Measurements from ENCODE around the gene MND1. TPM values are rescaled to one million over a fixed set of nuclear protein-coding genes. Genes with fewer than 3 reads are reported as not detected.
"Not testable (repeated sequence)": the region's sequence is repeated elsewhere in the genome, so short reads cannot be mapped to it uniquely, and the experiment has no call there.

MND1 gene
- total RNA-seq, 1 donor from 2014 or later = 0.82 TPM

DNA sequence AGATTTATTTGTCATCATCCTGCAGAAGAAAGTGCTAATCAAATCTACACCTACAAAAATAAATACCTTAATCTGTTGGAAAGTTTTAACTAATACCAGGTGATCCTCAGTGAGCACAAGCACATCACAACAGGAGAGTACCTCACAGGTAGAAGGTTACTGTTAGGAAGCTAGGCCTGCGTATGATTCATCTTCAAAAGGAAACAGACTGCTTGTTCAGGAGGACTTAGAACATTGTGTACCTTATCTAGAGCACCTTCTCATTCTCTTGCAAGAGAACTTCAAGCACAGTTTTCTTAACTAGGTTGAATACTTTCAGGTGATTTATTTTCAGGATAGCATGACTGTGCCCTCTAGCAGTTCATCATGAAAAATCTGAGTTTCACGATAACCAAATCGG is 54.2 kb downstream of the MND1 start:
- no peak for DNase-seq (ENCODE audit: extremely low read depth, low read depth, low spot score)

DNA sequence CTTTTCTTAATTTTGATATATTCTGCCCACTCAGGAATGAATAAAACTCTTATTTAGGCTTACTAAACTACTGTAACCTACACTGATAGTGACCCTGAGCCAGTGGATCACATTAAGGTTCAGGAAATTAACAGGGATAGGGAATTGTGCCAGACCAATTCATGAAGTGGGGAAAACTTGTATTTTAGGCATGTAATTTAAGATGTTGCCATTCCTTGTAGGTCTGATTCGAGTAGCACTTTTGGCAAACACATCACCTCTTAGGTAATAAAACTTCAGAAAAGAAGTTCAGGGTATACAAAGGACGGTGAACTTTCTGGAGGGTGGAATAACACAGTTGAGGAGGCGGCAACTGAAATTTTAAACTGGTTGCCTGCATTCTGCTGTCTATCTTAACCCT is 54.9 kb downstream of the MND1 start:
- DNase-seq (ENCODE audit: extremely low read depth, low read depth, low spot score) = no peak

DNA sequence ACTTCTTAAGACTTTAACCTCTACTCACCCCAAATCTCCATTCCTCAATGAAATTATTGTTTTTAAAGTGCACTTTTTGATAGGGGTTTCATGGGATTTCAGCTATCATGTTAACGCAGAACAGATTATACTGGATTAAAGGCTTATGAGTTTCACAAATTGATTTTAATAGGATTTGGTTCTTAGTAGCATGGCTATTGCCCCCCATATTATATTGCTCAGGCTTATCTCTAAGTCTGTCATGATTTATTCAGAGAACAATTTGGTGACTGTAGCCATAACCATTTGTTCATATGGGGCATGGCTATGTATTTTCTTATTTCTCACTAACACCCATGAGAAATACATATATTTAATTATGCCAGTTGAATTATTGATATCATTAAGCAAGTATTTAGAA is 57.0 kb downstream of the MND1 start:
- DNase-seq (ENCODE audit: extremely low read depth, low read depth, low spot score) = no peak

DNA sequence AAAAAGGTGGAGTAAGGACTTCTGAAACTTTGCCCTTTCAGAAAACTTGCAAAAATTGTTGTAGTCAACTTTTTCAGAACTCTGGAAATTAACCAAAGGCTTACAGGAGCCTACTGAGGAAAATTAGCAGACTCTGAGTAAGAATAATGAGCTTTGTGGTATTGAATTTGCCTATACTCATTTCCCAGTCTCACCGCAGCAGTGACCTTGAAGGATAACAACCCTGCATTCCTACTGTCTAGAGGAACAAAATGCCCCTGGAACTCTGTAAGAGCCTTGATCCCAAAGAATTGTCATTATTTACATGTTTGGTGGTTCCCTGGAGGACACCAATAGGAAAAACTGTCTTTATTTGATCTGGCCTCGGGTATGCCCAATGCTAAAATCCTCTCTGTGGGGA is 57.9 kb downstream of the MND1 start:
- DNase-seq (ENCODE audit: extremely low read depth, low read depth, low spot score) = no peak

DNA sequence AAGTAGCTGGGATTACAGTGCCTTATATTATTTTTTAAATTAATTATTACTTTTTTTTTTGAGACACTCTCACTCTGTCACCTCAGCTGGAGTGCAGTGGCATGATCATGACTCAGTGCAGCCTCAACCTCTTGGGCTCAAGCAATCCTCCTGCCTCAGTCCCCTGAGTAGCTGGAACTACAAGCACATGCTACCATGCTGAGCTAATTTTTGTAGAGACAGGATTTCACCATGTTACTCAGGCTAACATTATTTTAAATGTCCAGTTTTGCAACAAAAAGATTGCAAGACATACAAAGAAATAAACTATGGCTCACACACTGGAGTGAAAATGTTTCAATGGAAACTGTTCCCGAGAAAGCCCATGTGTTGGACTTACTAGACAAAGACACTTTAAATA is 59.2 kb downstream of the MND1 start:
- no peak for DNase-seq (ENCODE audit: extremely low read depth, low read depth, low spot score)

DNA sequence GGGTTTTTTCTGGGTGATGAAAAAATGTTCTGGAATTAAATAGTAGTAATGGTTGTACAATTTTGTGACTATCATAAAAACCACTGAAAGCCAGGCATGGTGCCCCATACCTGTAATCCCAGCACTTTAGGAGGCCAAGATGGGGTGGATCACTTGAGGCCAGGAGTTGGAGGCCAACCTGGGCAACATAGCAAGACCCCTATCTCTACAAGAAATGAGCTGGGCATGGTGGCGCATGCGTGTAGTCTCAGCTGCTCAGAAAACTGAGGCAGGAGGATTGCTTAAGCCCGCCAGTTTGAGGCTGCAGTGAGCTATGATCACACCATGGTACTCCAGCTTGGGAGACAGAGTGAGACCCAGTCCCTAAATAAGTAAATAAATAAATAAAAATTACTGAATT is 63.4 kb downstream of the MND1 start:
- no peak for DNase-seq (ENCODE audit: extremely low read depth, low read depth, low spot score)

DNA sequence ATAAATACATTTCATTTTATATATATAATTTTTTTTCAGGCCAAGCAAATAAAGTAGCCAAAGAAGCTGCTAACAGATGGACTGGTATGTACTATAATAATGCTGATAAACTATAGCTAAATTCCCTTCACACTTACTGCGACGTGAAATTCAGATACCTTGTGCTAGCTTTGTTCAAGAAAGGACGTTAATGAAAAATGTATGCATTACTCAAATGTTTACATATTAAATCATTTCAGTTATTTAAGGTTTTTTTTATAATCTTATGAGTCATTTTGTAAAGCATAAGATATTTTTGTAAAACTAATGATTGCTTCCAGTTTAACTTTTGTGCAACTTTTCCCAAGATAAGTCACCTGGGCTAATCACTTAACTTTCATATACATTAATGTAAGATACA is 64.4 kb downstream of the MND1 start:
- DNase-seq (ENCODE audit: extremely low read depth, low read depth, low spot score) = no peak

DNA sequence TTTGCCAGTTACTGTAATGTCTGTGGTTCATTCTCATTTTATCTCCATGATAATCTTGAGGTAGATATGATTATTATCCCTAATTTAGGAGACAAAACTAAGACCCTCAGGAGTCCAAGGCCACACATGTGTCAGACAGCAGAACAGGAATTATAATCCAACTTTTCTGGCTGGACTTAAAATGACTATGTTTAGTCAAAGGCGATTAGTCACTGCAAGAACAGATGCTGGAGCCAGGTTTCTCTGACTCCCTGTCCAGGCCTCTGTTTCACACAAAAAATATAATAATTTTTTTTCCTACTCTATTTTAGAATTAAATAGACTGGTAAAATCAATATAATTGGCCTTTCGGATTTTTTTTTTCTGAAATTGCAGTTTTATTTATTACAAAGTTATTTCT is 64.9 kb downstream of the MND1 start:
- DNase-seq (ENCODE audit: extremely low read depth, low read depth, low spot score) = no peak

DNA sequence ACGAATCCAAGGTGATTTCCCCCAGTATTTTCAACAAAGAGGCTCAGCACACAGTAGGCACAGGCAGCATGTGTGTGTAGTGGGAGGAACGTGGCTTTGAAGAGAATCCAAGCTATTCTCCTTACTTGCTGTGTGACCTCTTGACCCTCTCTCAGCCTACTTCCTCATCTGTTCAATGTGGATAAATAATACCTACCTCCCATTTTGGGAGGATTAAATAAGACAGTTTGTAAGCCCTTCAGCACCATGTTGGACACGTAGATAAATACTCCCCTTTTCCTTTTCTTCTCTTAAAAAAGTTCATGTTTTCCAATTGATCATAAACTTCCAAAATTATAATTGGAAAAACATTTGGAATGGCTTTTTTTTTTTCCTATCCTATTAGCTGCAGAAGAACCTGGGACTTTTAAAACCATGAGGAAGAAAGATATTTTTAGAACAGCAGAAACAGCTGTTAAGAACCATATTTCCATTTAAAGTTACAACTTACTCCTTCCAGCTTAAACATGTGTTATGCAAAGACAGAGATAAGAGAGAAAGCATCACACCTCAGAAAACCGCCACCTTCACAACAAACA is 65.5 kb downstream of the MND1 start:
- no peak for DNase-seq (ENCODE audit: extremely low read depth, low read depth, low spot score)

DNA sequence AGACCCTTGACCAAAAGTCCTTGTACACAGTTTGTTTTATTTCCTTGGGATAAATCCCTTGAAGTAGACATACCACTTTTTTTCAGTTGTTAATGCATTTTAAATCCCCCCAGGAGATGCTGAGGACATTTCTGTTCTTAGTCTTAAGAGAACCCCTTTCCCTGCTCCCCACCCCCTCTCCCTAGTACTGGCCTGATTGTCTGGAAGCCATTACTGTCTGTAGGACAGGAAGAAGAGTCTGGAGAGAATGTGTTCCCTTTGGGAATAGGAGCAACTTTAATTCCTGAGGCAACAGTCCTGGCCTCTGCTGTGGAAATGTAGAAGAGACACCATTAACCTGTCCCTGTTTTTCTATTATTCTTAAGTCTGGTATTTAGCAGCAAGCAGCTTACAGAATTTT is 69.4 kb downstream of the MND1 start:
- no peak for DNase-seq (ENCODE audit: extremely low read depth, low read depth, low spot score)

DNA sequence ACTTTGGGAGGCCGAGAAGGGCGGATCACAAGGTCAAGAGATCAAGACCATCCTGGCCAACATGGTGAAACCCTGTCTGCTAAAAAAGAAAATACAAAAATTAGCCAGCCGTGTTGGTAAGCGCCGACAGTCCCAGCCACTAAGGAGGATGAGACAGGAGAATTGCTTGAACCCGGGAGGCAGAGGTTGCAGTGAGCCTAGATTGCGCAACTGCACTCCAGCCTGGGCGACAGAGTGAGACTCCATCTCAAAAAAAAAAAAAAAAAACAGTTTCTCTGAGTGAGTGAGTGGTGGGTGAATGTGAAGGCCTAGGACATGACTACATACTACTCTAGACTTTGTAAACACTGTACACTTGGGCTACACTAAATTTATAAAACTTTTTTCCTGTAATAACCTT is 72.0 kb downstream of the MND1 start:
- not testable (repeated sequence) for DNase-seq (ENCODE audit: extremely low read depth, low read depth, low spot score)

DNA sequence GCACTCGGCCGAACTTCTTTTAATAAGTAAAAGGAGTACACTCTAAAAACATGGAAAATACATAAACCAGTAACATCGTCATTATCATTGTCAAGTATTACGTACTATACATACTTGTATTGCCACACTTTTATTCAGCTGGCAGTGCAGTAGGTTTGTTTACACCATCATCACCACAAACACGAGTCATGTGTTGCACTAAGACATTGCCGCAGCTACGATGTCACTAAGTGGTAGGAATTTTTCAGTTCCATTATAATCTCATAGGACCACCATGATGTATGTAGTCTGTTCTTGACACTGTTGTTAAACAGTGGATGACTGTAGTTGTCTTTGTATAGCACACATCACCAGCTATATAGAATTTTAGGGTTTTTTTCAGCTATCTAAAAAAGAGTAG is 73.6 kb downstream of the MND1 start:
- no peak for DNase-seq (ENCODE audit: extremely low read depth, low read depth, low spot score)

DNA sequence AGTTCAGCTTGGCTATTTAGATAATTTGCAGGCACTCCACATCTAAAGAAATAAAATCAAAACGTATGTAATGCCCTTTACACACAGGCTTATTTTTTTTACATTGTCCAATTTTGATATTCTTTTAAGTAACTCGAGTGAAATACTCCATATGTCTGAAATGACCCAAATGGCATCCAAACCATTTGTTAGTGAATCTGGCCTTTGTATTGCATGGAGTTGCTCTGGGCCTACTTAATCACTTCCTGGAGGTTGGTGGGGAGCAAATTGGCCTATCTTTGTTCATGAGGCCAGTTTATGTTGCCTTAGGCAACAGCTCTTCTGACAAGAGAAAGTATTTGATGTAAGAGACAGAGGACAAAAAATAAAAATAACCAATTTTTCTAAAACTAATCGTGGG is 74.1 kb downstream of the MND1 start:
- no peak for DNase-seq (ENCODE audit: extremely low read depth, low read depth, low spot score)

DNA sequence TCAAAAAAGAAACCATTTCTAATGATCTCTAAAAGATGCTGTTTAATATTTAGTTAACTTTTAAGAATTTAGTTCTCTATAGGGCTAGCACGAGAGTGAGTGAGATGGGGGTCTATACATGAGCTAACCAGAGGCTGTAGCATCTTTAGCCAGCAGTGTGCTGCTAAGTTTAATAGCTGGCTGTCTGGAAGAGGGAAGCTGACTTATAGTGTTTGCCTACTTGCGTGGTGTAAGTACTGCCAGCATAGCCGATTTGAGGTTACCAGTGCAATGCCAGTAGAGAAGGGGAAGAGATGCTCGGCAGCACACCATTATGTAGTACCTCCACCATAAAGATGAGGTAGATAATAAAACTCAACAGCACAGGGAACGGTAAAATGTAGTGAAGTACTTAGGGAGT is 74.5 kb downstream of the MND1 start:
- no peak for DNase-seq (ENCODE audit: extremely low read depth, low read depth, low spot score)

DNA sequence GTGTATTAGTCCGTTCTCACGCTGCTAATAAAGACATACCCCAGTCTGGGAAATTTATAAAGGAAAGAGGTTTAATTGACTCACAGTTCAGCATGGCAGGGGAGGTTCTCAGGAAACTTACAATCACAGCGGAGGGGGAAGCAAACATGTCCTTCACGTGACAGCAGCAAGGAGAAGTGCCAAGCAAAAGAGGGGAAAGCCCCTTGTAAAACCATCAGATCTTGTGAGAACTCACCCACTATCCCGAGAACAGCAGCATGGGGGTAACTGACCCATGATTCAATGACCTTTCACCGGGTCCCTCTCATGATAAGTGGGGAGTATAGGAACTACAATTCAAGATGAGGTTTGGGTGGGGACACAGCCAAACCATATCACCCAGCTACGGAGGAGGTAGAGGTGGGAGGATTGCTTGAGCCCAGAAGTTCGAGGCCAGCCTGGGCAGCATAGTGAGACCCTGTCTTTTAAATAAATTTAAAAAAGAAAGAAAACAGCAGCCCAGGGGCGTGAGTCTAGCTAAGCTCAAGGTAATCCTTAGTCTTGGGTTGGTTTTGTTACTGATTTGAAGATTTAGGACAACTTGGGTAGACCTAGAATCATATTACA is 75.3 kb downstream of the MND1 start:
- no peak for DNase-seq (ENCODE audit: extremely low read depth, low read depth, low spot score)

DNA sequence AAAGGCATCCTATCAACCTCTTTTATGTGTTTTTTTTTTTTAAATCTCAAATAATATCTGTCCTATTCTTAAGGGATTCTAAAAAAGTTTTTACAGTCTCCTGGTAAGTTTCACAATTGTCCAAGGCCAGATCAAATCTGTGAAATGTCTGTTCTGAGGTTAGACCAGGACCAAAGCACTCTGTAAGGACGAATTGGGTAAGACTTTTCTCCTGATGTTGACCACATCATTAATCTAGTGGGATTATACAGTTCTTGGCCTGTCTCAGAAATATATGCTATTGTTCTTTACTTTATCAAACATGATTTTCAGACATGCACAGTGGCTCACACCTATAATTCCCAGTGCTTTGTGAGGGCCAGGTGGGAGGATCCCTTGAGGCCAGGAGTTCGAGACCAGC is 75.9 kb downstream of the MND1 start:
- no peak for DNase-seq (ENCODE audit: extremely low read depth, low read depth, low spot score)

DNA sequence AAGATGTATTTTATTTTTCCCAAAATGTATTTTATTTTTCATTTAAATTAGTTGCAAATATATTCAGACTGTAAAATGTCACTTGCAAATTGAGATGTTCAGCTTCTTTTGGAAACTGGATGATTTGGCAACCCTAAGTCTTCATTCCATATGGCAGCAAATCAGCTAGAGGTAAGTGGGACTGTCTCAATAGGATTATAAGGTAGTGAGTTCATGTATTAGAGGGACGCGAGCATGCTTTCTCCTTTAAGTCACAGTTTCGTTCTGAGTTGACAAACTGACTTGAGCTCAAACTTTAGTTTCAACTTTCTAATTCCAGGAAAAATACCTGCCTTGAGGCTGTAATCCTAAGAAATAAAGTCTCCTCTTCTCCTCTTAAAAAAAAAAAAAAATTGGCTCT is 77.5 kb downstream of the MND1 start:
- no peak for DNase-seq (ENCODE audit: extremely low read depth, low read depth, low spot score)

DNA sequence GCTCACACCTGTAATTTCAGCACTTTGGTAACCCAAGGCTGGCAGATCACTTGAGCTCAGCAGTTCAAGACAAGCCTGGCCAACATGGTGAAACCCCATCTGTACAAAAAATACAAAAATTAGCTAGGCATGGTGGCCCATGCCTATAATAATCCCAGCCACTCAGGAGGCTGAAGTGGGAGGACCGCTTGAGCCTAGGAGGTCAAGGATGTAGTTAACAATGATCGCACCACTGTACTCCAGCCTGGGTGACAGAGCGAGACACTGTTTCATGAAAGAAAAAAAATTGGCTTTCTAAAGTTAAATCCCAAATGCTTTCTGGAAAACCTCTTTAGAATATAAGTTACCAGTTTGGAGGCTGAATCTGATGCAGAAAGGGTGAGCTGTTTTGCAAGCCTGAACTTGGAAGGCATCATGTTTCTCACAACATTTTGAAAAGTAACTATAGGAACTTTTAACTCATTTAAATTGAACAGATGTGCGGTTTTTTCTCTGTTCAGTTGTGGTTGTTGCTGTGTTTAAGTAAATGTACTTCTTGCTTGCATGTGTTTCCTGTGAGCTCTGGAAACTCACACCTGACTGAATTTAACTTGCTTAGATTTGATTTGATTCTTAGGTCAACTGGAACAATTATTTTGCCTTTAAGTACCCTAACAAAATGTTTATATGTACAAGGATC is 81.9 kb downstream of the MND1 start:
- no peak for DNase-seq (ENCODE audit: extremely low read depth, low read depth, low spot score)

DNA sequence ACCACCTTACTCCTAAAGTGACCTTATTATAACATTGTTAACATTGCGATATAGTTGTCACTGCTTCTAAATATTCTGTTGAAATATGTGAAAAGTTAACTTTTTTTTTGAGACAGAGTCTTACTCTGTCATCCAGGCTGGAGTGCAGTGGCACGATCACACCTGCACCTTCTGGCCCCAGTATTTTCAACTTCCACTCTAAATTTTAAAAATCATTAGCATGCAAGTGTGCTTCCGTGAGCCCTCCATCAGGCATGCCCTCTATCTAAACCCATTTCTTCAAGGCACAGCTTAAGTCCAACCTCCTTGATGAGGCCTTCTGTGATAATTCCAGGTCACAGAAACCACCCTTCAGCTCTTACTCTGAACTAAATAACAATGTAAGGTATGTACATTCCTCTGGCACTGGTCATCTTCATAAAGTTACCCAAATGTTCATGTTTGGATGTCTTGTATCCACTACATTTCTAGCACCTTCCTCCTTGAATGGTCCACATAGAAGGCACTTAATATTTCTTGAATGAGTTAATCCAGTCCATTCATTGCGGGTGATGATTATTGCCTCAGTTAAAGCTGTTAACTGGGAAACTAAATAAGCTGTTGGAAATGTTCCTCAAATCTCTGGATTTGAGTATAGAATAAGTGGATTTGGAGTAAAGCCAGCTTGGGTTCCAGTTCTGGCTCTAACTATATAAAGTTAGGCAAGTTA is 83.0 kb downstream of the MND1 start:
- DNase-seq (ENCODE audit: extremely low read depth, low read depth, low spot score) = no peak

DNA sequence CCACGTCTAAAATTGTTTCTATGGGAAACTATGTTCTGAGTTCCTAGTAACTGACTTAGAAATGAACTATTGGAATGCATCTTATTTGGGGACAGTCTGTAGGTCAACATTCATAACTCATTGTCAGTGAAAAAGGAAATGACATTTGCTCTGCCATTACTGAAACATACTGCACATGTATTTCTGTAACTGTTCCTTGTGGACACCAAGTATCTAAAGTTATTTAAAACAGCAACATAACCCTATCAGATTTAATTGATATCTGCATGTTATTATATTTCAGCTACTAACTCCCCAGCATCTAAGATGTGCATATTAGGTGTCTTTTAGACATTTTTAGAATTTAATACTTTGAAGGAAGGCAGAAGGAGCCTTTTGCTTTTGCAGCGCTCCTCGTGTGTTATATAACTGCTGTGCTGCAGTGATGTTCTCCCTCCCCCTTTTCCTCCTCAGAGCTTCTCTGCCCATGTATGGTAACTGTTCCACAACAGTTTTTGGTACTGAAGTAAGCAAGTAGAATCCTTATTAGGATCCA is 84.5 kb downstream of the MND1 start:
- DNase-seq (ENCODE audit: extremely low read depth, low read depth, low spot score) = no peak

DNA sequence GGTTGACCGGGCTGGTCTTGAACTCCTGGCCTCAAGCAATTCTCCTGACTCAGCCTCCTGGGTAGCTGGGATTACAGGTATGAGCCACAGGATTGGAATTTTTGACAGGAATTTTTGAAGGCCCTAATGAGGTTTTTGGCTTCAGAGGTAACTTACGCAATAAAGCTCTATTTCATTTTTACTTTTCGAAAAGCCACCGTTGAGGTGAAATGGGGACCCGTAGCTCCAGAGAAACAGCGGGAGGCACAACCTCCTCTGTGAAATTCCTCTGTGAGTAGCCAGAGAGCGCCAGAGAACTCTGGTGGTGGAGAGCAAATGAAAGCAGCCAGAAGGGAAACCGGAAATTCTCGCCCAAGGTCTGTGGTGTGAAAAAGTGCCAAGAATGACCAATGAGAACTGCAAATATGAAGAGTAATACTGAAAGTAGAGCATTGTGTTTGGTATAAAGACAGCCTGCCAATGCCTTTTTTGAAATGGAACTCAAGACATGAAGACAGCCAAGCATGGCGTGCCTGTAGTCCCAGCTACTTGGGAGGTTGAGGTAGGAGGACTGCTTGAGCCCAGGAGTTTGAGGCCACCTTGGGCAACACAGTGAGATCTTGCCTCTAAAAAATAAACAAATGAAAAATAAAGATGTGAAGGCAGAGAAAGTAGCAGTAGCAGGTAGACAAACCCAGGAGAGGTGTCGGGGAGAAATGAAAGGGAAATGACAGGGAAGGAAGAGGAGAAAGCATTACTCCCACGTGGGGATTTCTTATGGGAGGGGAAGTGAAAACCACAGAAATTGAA is 88.7 kb downstream of the MND1 start:
- peak; percentile 47 for DNase-seq (ENCODE audit: extremely low read depth, low read depth, low spot score)
